AG10803 (cell line): Measurements from ENCODE around the gene RBBP8NL.

Source experiments
- DNase-seq: peaks from one replicate; pipeline ENCODE4 v3.0.0; 2010; ENCODE audit warnings: low read depth
- H3K4me3 ChIP-seq: 2 replicates; pipeline ENCODE4 v1.5.1; 2011; ENCODE audit warnings: mild to moderate bottlenecking, low read length, control low read depth
- TF ChIP-seq, protein P1 (sequence below): conservative IDR thresholded peaks from 2 replicates; pipeline ENCODE4 v1.5.1; 2011; ENCODE audit warnings: mild to moderate bottlenecking, low read length, control low read depth, inconsistent platforms

RBBP8NL gene

DNA sequence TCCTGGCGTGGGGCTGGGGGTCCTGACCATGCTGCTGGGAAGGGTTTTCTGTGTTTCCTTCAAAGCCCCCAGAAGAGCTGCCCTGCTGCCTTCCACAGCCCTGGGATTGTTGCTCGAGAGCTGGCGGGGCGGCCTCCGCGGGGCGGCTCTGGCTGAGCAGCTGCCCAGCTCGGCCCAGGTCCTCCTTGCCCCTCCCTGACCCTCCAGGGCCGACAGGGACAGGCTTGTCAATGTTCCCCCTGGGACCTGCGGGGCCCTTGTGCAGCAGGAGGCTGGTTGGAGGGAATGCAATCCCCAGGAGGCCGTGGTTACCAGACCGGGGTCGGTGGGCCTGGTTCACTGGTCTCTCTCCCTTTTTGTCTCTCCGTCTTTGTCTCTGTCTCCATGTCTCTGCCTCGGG, 28.6 kb upstream of the RBBP8NL start:
- H3K4me3 ChIP-seq = no peak overlapping the region
- DNase-seq = no peak
- TF ChIP-seq, protein P1, sequence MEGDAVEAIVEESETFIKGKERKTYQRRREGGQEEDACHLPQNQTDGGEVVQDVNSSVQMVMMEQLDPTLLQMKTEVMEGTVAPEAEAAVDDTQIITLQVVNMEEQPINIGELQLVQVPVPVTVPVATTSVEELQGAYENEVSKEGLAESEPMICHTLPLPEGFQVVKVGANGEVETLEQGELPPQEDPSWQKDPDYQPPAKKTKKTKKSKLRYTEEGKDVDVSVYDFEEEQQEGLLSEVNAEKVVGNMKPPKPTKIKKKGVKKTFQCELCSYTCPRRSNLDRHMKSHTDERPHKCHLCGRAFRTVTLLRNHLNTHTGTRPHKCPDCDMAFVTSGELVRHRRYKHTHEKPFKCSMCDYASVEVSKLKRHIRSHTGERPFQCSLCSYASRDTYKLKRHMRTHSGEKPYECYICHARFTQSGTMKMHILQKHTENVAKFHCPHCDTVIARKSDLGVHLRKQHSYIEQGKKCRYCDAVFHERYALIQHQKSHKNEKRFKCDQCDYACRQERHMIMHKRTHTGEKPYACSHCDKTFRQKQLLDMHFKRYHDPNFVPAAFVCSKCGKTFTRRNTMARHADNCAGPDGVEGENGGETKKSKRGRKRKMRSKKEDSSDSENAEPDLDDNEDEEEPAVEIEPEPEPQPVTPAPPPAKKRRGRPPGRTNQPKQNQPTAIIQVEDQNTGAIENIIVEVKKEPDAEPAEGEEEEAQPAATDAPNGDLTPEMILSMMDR = no peak

DNA sequence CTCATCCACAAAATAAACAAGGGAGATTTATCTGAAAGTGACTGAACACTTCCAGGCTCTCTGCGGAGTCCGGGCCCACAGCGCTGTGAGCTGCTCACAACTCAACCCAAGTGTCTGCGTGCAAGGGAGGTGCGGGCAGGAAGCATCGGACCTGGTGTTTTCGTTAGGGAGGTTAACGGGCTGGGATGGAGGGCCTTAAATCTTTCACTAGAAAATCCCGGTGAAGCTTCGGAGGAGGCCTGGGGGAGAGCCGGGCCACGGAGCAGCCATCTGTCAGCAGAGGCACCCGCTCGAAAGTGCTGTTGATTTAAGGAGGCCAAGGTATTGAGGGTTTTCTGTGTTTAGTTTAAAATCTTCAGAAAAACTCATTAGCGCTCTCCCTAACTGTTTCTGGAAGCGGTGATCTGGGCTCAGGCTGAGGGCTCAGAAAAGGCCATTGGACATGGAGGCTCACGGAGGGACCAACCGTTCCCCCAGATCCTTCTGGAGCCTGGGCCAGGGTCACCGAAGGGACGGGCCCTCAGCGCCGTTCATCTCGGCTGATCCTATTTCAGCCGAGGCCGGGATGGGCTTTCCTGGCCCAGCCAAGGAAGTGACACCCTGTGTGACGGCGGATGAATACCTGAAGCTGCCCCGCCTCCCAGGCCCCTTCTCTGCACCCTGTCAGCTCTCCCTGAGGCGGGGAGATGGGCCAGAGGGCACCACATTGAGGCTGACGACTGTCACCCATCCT, 27.7 kb upstream of the RBBP8NL start:
- no peak for DNase-seq
- H3K4me3 ChIP-seq = no peak overlapping the region
- TF ChIP-seq, protein P1 = no peak

DNA sequence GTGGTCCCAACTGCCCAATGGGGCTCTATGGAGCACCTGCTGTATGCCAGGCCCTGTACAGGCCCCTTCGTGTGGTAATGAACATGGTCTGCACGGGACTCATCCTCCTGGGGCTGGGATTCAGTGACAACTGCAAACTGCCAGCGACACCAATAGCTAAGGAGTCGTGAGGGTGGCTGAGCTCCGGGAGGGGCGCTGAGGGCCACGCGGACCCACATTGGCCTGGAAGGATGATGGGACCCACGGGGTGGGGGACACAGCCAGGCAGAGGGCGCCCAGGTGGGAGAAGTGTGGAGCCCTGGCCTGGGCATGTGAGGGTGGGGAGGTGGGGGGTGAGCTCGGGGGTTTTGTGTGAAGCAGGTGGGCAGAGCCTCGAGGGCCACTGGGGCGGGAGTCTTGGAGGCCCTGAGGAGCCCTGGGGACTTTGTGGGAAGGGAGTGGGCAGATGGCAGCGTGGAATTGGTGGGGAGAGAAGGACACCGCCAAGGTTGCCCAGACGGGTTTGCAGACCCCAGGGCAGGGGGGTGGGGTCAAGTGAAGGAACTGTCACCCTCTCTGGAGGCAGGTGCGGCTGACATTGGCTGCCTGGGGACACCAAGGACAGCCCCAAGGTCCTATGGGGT, 26.0 kb upstream of the RBBP8NL start:
- H3K4me3 ChIP-seq = no peak overlapping the region
- DNase-seq = no peak
- TF ChIP-seq, protein P1 = no peak

DNA sequence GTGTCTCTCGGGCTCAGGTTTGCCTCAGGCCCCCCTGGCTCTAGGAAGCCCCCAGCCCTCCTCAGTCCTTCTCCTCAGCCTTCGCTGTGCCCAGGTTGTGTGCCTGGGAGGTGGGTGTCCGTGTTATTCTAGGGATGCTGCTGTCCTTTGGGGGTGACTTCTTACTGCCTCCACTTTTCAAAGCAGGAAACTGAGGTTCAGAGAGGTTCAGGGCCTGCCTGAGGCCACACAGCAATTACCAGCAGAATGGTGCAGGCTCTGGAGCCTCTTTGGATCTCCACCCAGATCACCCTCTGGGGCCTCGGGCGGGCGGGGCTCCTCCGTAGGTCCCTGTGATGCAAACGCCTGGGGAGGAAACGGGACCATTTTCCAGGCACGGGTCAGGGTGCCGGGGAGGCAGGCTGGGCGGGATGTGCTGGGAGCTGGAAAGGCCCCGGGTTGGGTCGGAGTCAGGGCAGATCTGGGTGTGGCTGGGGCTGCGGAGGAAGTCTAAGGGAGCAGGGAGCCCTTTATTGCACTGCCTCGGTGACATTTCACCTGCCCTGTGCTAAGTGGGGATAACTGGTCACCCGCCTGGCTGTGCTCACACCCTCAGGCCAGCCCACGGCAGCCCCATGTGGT, 25.2 kb upstream of the RBBP8NL start:
- TF ChIP-seq, protein P1 = no peak
- no peak overlapping the region for H3K4me3 ChIP-seq
- no peak for DNase-seq

DNA sequence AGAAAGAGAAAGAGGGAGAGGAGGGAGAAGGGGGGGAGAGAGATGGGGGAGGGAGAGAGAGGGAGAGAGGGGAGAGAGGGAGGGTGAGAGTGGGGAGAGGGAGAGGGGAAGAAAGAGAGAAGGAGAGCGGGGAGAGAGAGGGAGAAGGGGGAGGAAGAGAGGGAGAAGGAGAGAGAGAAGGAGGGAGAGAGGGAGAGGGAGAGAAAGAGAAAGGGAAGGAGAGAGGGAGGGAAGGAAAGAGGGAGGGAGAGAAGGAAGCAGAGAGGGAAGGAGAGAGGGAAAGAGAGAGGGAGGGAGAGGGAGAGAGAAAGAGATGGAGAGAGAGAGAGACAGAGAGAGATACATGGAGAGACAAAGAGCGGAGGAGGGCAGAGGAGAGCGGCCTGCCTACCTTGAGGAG, 24.6 kb upstream of the RBBP8NL start:
- DNase-seq = no peak
- no peak overlapping the region for H3K4me3 ChIP-seq
- TF ChIP-seq, protein P1 = no peak

DNA sequence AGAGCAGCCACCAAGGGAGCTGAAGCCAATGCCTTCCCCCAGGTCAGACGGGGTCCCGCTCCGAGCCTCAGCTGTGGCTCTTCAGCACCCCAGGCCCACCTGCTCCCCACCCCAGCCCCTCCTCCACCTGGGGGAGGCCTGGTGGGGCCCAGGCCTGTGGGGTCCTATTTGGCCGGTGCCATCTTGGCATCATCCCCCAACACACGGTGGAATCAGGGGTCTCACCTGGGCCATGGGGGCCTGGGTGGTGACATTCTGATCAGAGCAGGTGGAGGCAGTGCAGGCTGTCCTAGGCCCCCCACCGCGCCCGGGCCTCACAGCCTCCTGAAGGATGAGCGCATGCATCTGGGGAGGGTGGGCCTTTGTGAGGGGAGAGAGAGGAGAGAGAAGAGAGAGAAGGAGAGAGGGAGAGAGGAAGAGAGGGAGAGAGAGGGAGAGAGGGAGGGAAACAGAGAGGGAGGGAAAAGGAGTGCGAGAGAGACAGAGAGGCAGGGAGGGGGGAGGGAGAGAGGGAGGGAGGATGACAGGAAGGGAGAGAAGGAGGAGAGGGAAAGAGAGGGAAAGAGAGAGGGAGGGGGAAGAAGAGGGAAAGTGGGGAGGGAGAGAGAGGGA, 23.9 kb upstream of the RBBP8NL start:
- TF ChIP-seq, protein P1 = no peak
- no peak for DNase-seq
- no peak overlapping the region for H3K4me3 ChIP-seq
